ENCODE data around the gene PYCR2. TPM values are rescaled to one million over a fixed set of nuclear protein-coding genes. Genes with fewer than 3 reads are reported as not detected.

Gene PYCR2
- polyA plus RNA-seq, 2 of the 4 experiments (the other 2 are of a cell fraction) = 45.4 to 50.5 TPM

- WGBS (ENCODE audit: missing lambda C conversion rate) = 90% methylated on average over 4 of the region's 4 CpGs
- H3K27ac ChIP-seq = no peak overlapping the region
- no peak for TF ChIP-seq CBX8 (IDR thresholded peaks at IDR 0.05)
- TF ChIP-seq EHMT2 (IDR thresholded peaks at IDR 0.05; ENCODE audit: low read depth) = no peak
- TF ChIP-seq POLR2A (IDR thresholded peaks at IDR 0.05; ENCODE audit: low read length) = no peak
- no peak for TF ChIP-seq NR3C1 (IDR thresholded peaks at IDR 0.05)
- TF ChIP-seq NFE2L2 (conservative IDR thresholded peaks at IDR 0.05; ENCODE audit: low read length) = no peak
- no peak for TF ChIP-seq FOSL2 (IDR thresholded peaks at IDR 0.05)
- TF ChIP-seq FOSL2 (CRISPR knock-in tag; IDR thresholded peaks at IDR 0.05) = no peak
- TF ChIP-seq, protein P1, sequence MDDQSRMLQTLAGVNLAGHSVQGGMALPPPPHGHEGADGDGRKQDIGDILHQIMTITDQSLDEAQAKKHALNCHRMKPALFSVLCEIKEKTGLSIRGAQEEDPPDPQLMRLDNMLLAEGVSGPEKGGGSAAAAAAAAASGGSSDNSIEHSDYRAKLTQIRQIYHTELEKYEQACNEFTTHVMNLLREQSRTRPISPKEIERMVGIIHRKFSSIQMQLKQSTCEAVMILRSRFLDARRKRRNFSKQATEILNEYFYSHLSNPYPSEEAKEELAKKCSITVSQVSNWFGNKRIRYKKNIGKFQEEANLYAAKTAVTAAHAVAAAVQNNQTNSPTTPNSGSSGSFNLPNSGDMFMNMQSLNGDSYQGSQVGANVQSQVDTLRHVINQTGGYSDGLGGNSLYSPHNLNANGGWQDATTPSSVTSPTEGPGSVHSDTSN (IDR thresholded peaks at IDR 0.05) = no peak
- TF ChIP-seq JUN (IDR thresholded peaks at IDR 0.05) = no peak
- no peak for TF ChIP-seq HOXA7 (CRISPR knock-in tag; IDR thresholded peaks at IDR 0.05)
- no peak for TF ChIP-seq KDM5A (IDR thresholded peaks at IDR 0.05)
- TF ChIP-seq, protein P2, sequence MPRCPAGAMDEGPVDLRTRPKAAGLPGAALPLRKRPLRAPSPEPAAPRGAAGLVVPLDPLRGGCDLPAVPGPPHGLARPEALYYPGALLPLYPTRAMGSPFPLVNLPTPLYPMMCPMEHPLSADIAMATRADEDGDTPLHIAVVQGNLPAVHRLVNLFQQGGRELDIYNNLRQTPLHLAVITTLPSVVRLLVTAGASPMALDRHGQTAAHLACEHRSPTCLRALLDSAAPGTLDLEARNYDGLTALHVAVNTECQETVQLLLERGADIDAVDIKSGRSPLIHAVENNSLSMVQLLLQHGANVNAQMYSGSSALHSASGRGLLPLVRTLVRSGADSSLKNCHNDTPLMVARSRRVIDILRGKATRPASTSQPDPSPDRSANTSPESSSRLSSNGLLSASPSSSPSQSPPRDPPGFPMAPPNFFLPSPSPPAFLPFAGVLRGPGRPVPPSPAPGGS (IDR thresholded peaks at IDR 0.05) = no peak
- no peak for TF ChIP-seq TP53 (CRISPR knock-in tag; IDR thresholded peaks at IDR 0.05)
- no peak for TF ChIP-seq BHLHE40 (IDR thresholded peaks at IDR 0.05; ENCODE audit: low read depth, low read length)
- TF ChIP-seq TFCP2L1 (CRISPR knock-in tag; IDR thresholded peaks at IDR 0.05) = no peak
- no peak for TF ChIP-seq ZSCAN20 (CRISPR knock-in tag; IDR thresholded peaks at IDR 0.05)
- TF ChIP-seq POLR2AphosphoS2 (conservative IDR thresholded peaks at IDR 0.05; ENCODE audit: low read length) = no peak
- TF ChIP-seq CBX2 (IDR thresholded peaks at IDR 0.05; ENCODE audit: borderline replicate concordance, low read depth) = no peak
- TF ChIP-seq HMGXB4 (CRISPR knock-in tag; IDR thresholded peaks at IDR 0.05; ENCODE audit: borderline replicate concordance) = no peak
- no peak overlapping the region for H3K4me2 ChIP-seq
- FAIRE-seq (no peak), ATAC-seq (no peak), DNase-seq (ENCODE audit: low read depth in 1 of 2, low spot score in 1 of 2) (no peak)
- peaks cover 18% of the 10 kb centered on the region for H3K4me1 ChIP-seq
- no peaks in the 10 kb centered on the region for H3K9me3 ChIP-seq
- CTCF ChIA-PET = interaction anchor here (0.7 to 10.9 kb wide), 4 partner anchors 12 to 445 kb away, joined by 3 to 196 read pairs (median 5); no protein-coding TSS in a partner anchor
- POLR2A ChIA-PET = no interaction called here
- no peak overlapping the region for H3K4me3 ChIP-seq
These were observed 5.8 kb downstream of the PYCR2 start for GRCh38 chr1:225918280-225918679.

- Histone ChIP-seq H3K4me3 (no peak overlapping the region), H3K27ac (peak overlapping the region; percentile 2 to 49; a peak in 4 of 6 replicates), H3K9me3 (no peaks in the 10 kb centered on the region), H3K4me1 (peaks cover 12% of the 10 kb centered on the region), H3K4me2 (no peak overlapping the region)
- CTCF ChIA-PET = interaction anchor here (0.7 to 10.9 kb wide), 5 partner anchors 12 to 598 kb away, joined by 3 to 196 read pairs (median 4); no protein-coding TSS in a partner anchor
- DNase-seq (ENCODE audit: low read depth in 1 of 2, low spot score in 1 of 2) (peak in 1 of 2 experiments; percentile 42), FAIRE-seq (no peak), ATAC-seq (no peak; a peak in 1 of 6 replicates)
- WGBS (ENCODE audit: missing lambda C conversion rate) = 89% methylated on average over 5 of the region's 5 CpGs
- POLR2A ChIA-PET = interaction anchor here (1.7 kb wide), 1 partner anchor 140 kb away, joined by 4 read pairs; the partner anchor contains the start of gene SRP9
- TF ChIP-seq KDM1A (IDR thresholded peaks at IDR 0.05; ENCODE audit: low read depth) = no peak
- TF ChIP-seq NFE2L2 (conservative IDR thresholded peaks at IDR 0.05; ENCODE audit: low read length) = peak; percentile 95
- TF ChIP-seq FOXS1 (CRISPR knock-in tag; IDR thresholded peaks at IDR 0.05) = no peak
- no peak for TF ChIP-seq ZFP36 (IDR thresholded peaks at IDR 0.05; ENCODE audit: borderline replicate concordance, partially characterized antibody)
- TF ChIP-seq TFCP2L1 (CRISPR knock-in tag; IDR thresholded peaks at IDR 0.05) = no peak
- TF ChIP-seq TP53 (CRISPR knock-in tag; IDR thresholded peaks at IDR 0.05) = no peak
- TF ChIP-seq MAFK (IDR thresholded peaks at IDR 0.05; ENCODE audit: partially characterized antibody) = peak; percentile 97
These were observed 6.5 kb downstream of the PYCR2 start for GRCh38 chr1:225917536-225917935.

All from A549 (cell line).